H1 (cell line): ENCODE data around the gene UPF1. TPM values are rescaled to one million over a fixed set of nuclear protein-coding genes. Genes with fewer than 3 reads are reported as not detected.
A peak's percentile ranks its signal among the peaks of the same experiment; 100 is the strongest.

Experiments used
- CTCF ChIA-PET: fragments of 300-600 bp; sonication (Branson Sonifier 250); formaldehyde crosslinking; loops from one replicate; lab custom pipeline; 2021; ENCODE audit not compliant: partially characterized antibody; lab: Charles Lee
- POLR2A ChIA-PET: fragments of 300-600 bp; sonication (Branson Sonifier 250); formaldehyde crosslinking; loops from one replicate; lab custom pipeline; 2021; ENCODE audit warnings: inconsistent platforms; ENCODE audit not compliant: partially characterized antibody; lab: Charles Lee
- DNase-seq, 2 experiments: peaks; one replicate each; pipeline versions ENCODE4 v3.0.0 to v3.0.0-alpha.2; 2010 to 2022; ENCODE audit warnings: low spot score in 2 of 2, low read depth in 1 of 2, mixed read lengths in 1 of 2
- FAIRE-seq: peaks from 2 replicates; lab custom pipeline; 2011; peaks lifted over from hg19 to GRCh38; lab: Jason Lieb, UNC
- H2AFZ ChIP-seq: 2 replicates; pipeline ENCODE4 v1.8.1; 2012; ENCODE audit warnings: low read length, inconsistent platforms
- H2AK5ac ChIP-seq: 2 replicates; pipeline ENCODE4 v1.6.1; 2013; ENCODE audit warnings: low read depth, low read length
- H2BK120ac ChIP-seq: replicated peaks from 2 replicates; pipeline ENCODE3; 2013; ENCODE audit warnings: low read depth, low read length, inconsistent platforms
- H2BK12ac ChIP-seq: 2 replicates; pipeline ENCODE4 v1.6.1; 2013; ENCODE audit warnings: low read depth, low read length
- H2BK15ac ChIP-seq: 2 replicates; pipeline ENCODE4 v1.6.1; 2013; ENCODE audit warnings: low read length
- H2BK20ac ChIP-seq: 2 replicates; pipeline ENCODE4 v1.6.1; 2013; ENCODE audit warnings: low read length
- H2BK5ac ChIP-seq: 2 replicates; pipeline ENCODE4 v1.6.1; 2013; ENCODE audit warnings: low read depth, low read length
- H3K14ac ChIP-seq: 2 replicates; pipeline ENCODE4 v1.6.1; 2013; ENCODE audit warnings: inconsistent platforms; ENCODE audit not compliant: insufficient read length
- H3K18ac ChIP-seq: 2 replicates; pipeline ENCODE4 v1.6.1; 2013; ENCODE audit warnings: low read length; ENCODE audit errors: extremely low read depth
- H3K23ac ChIP-seq: 2 replicates; pipeline ENCODE4 v1.6.1; 2013; ENCODE audit warnings: inconsistent platforms; ENCODE audit not compliant: insufficient read length
- H3K23me2 ChIP-seq: 2 replicates; pipeline ENCODE4 v1.6.1; 2013; ENCODE audit warnings: low read depth, low read length
- H3K27ac ChIP-seq: 2 replicates; pipeline ENCODE4 v1.6.1; 2011; ENCODE audit warnings: low read depth, low read length, inconsistent platforms
- H3K27me3 ChIP-seq, 4 experiments: replicated peaks in 1 of 4; 1 replicate in 1 of 4; 2 replicates in 3 of 4; pipeline versions ENCODE4 v1.6.1 to v1.8.1; 2011 to 2013; ENCODE audit warnings: low read length in 3 of 4, mild to moderate bottlenecking in 3 of 4, inconsistent platforms in 2 of 4, mixed read lengths in 2 of 4, moderate library complexity in 1 of 4; ENCODE audit not compliant: control insufficient read depth in 3 of 4, insufficient read depth in 3 of 4; ENCODE audit errors: extremely low read depth in 1 of 4
- H3K36me3 ChIP-seq, 4 experiments: 2 replicates each; pipeline versions ENCODE4 v1.6.1 to v1.8.1; 2011 to 2013; ENCODE audit warnings: mild to moderate bottlenecking in 4 of 4, low read length in 3 of 4, moderate library complexity in 2 of 4, control low read depth in 1 of 4, inconsistent platforms in 1 of 4; ENCODE audit not compliant: insufficient read depth in 4 of 4, control insufficient read depth in 2 of 4
- H3K4ac ChIP-seq: replicated peaks from 2 replicates; pipeline ENCODE3; 2013; ENCODE audit warnings: low read length, low read depth, mixed read lengths, inconsistent platforms; ENCODE audit not compliant: insufficient read length
- H3K4me1 ChIP-seq, 4 experiments: replicated peaks in 1 of 4; 1 replicate in 1 of 4; 2 replicates in 3 of 4; pipeline versions ENCODE4 v1.6.1 to v1.8.1; 2011 to 2013; ENCODE audit warnings: low read length in 3 of 4, inconsistent platforms in 2 of 4, mixed read lengths in 1 of 4; ENCODE audit not compliant: insufficient read depth in 4 of 4, control insufficient read depth in 3 of 4
- H3K4me2 ChIP-seq, 2 experiments: 2 replicates each; pipeline versions ENCODE4 v1.6.1 to v1.8.1; 2011 to 2013; ENCODE audit warnings: low read depth in 2 of 2, low read length in 2 of 2, control low read depth in 1 of 2, inconsistent platforms in 1 of 2, mild to moderate bottlenecking in 1 of 2; ENCODE audit not compliant: insufficient read depth in 1 of 2
- H3K4me3 ChIP-seq, 4 experiments: fragments of 200-600, 300-600 bp in 1 of 4; sonication (generic), shearing (Covaris generic), sonication (Bioruptor Twin) in 1 of 4; 2 replicates each; pipeline versions ENCODE4 v1.5.1 to v1.8.1; 2011 to 2016; ENCODE audit warnings: low read length in 4 of 4, low read depth in 3 of 4, control low read depth in 2 of 4, inconsistent platforms in 2 of 4, mild to moderate bottlenecking in 2 of 4, mixed read lengths in 1 of 4, moderate library complexity in 1 of 4; ENCODE audit not compliant: insufficient read depth in 2 of 4; ENCODE audit errors: extremely low read depth in 1 of 4
- H3K56ac ChIP-seq: replicated peaks from 2 replicates; pipeline ENCODE3; 2013; ENCODE audit warnings: low read depth, mild to moderate bottlenecking, mixed read lengths, low read length, inconsistent platforms; ENCODE audit not compliant: insufficient read length
- H3K79me1 ChIP-seq: 2 replicates; pipeline ENCODE4 v1.6.1; 2013; ENCODE audit warnings: low read depth, low read length, control low read depth
- H3K79me2 ChIP-seq, 2 experiments: 2 replicates each; pipeline versions ENCODE4 v1.6.1 to v1.8.1; 2012 to 2013; ENCODE audit warnings: low read length in 2 of 2, mild to moderate bottlenecking in 2 of 2, inconsistent platforms in 1 of 2; ENCODE audit not compliant: insufficient read depth in 2 of 2, control insufficient read depth in 1 of 2
- H3K9ac ChIP-seq, 4 experiments: replicated peaks in 1 of 4; 1 replicate in 1 of 4; 2 replicates in 3 of 4; pipeline versions ENCODE4 v1.6.1 to v1.8.1; 2011 to 2013; ENCODE audit warnings: low read depth in 3 of 4, low read length in 3 of 4, control low read depth in 2 of 4, mild to moderate bottlenecking in 2 of 4, moderate library complexity in 2 of 4, inconsistent platforms in 1 of 4; ENCODE audit errors: extremely low read depth in 1 of 4
- H3K9me3 ChIP-seq, 2 experiments: 2 replicates each; pipeline versions ENCODE4 v1.6.1 to v1.8.1; 2012 to 2013; ENCODE audit warnings: mild to moderate bottlenecking in 2 of 2, moderate library complexity in 2 of 2, control low read depth in 1 of 2, inconsistent platforms in 1 of 2, low read depth in 1 of 2, low read length in 1 of 2, mixed read lengths in 1 of 2; ENCODE audit not compliant: insufficient read depth in 2 of 2
- H4K20me1 ChIP-seq, 2 experiments: replicated peaks in 1 of 2; 2 replicates each; pipeline versions ENCODE3 to v1.8.1; 2011 to 2013; ENCODE audit warnings: inconsistent platforms in 2 of 2, low read length in 2 of 2, mild to moderate bottlenecking in 1 of 2; ENCODE audit not compliant: insufficient read depth in 2 of 2, control insufficient read depth in 1 of 2
- H4K5ac ChIP-seq: 2 replicates; pipeline ENCODE4 v1.6.1; 2013; ENCODE audit warnings: low read length, low read depth, mixed read lengths, inconsistent platforms; ENCODE audit not compliant: insufficient read length
- H4K8ac ChIP-seq: 2 replicates; pipeline ENCODE4 v1.8.0; 2013; ENCODE audit warnings: mild to moderate bottlenecking, moderate library complexity, low read length, inconsistent platforms; ENCODE audit not compliant: insufficient read depth; ENCODE audit errors: extremely low read depth
- H4K91ac ChIP-seq: replicated peaks from 2 replicates; pipeline ENCODE3; 2013; ENCODE audit warnings: low read length, mixed read lengths, inconsistent platforms; ENCODE audit not compliant: insufficient read length
- TBP ChIP-seq: IDR thresholded peaks from 2 replicates; pipeline ENCODE4 v1.6.1; 2011; ENCODE audit warnings: low read depth, low read length, improper control_type of control experiment
- WGBS, 2 experiments: shearing (Covaris generic) in 1 of 2; methylation state at CpG; one replicate each; pipeline versions ENCODE4 v1.1.6 to v1.1.7; 2013 to 2015; ENCODE audit warnings: low lambda C conversion rate in 2 of 2, mixed read lengths in 2 of 2, inconsistent platforms in 1 of 2, low coverage in 1 of 2, missing lambda C conversion rate in 1 of 2; ENCODE audit not compliant: insufficient replicate concordance in 2 of 2, insufficient coverage in 1 of 2, insufficient read length in 1 of 2; ENCODE audit errors: extremely low coverage in 1 of 2, missing lambda C conversion rate in 1 of 2; 5-methylcytosine and 5-hydroxymethylcytosine counted together
- polyA plus RNA-seq, 7 experiments: library from polyadenylated mRNA; depleted of rRNA in 3 of 7; stranded (reverse) in 5 of 7; unstranded in 2 of 7; fragments of >200 nt in 5 of 7; fragments of 200-250 nt in 2 of 7; gene quantifications; 1 replicate in 5 of 7; 2 replicates in 1 of 7; 4 replicates in 1 of 7; pipeline versions ENCODE4 v1.2.1 to v1.2.3, GENCODE V29; 2011 to 2013; ENCODE audit warnings: missing spikeins in 2 of 7, mixed read lengths in 2 of 7
- total RNA-seq: library from RNA; stranded (reverse); fragmentation: NEBNext Ultra II Directional; extraction: Animal tissue kit (Norgen Biotek cat#: 25700); gene quantifications from 2 replicates; pipeline ENCODE4 v1.2.1, GENCODE V29; 2021
- TF ChIP-seq, protein P1 (sequence below): IDR thresholded peaks from 2 replicates; pipeline ENCODE4 v1.6.1; 2012; ENCODE audit warnings: inconsistent platforms

UPF1 gene
- total and polyA plus RNA-seq, 2 of the 8 experiments (the other 6 are each of a cell fraction or from before 2014, with no cell fraction given) = 46.4 to 62.0 TPM

DNA sequence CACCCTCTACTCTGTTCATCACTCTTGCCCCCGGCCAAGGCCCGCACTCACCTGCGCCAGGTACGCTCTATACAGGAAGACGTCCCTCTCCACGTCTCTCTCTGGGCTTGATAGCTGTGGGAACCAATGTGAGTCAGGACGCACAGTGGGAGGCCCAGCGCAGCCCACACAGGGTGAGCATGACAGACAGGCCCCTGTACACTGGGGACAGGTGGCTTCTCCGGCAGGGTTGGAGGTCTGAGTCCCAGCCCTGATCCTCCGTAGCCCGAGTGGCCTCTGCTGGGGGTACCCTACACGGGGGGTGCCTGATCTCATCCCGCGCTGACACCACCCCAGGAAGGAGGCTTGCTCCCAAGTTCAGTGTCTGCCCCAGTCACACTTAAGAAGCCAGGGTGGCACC lies 81.2 kb downstream of the UPF1 start:
- H2BK120ac ChIP-seq = no peak overlapping the region
- no peaks in the 10 kb centered on the region for H3K4me1 ChIP-seq
- no peak overlapping the region for H2BK12ac ChIP-seq
- H3K23me2 ChIP-seq = no peaks in the 10 kb centered on the region
- H3K4me3 ChIP-seq = no peak overlapping the region
- no peak overlapping the region for H3K23ac ChIP-seq
- FAIRE-seq (no peak), DNase-seq (no peak)
- no peak overlapping the region for H3K9ac ChIP-seq
- H2AK5ac ChIP-seq = no peak overlapping the region
- H4K91ac ChIP-seq = no peak overlapping the region
- H2AFZ ChIP-seq = no peak overlapping the region
- H3K79me1 ChIP-seq = peaks cover 8% of the 10 kb centered on the region
- no peak overlapping the region for H3K18ac ChIP-seq
- H3K36me3 ChIP-seq = peaks cover 0 to 14% (median 2%) of the 10 kb centered on the region in 4 experiments; a peak in 3 of 8 replicates
- peaks cover 0 to 8% of the 10 kb centered on the region in 2 experiments; a peak in 2 of 4 replicates for H3K79me2 ChIP-seq
- CTCF ChIA-PET = interaction anchor here (0.7 to 2.5 kb wide), 4 partner anchors 12 to 415 kb away, joined by 3 to 11 read pairs (median 4); no protein-coding TSS in a partner anchor
- H4K20me1 ChIP-seq = peaks cover 6 to 18% of the 10 kb centered on the region in 2 experiments
- H3K9me3 ChIP-seq = no peaks in the 10 kb centered on the region
- no peak overlapping the region for H3K14ac ChIP-seq
- no peak overlapping the region for H2BK15ac ChIP-seq
- POLR2A ChIA-PET = interaction anchor here (0.6 to 1.7 kb wide), 8 partner anchors 9 to 23 kb away, joined by 3 to 5 read pairs (median 4); partner anchors contain the start of gene CERS1
- no peak overlapping the region for H3K4ac ChIP-seq
- no peak overlapping the region for H3K56ac ChIP-seq
- H3K4me2 ChIP-seq = no peak overlapping the region
- H4K8ac ChIP-seq = peak overlapping the region; percentile 51; the same call in 1 of the 2 replicates
- H4K5ac ChIP-seq = no peak overlapping the region
- H2BK20ac ChIP-seq = no peak overlapping the region
- no peak overlapping the region for H3K27ac ChIP-seq
- no peak overlapping the region for H2BK5ac ChIP-seq
- 95% methylated on average over 14 of the region's 14 CpGs; no CpG with 5 or more reads in 1 of the 2 experiments for WGBS, 2 experiments
- no peaks in the 10 kb centered on the region for H3K27me3 ChIP-seq
- TF ChIP-seq TBP = no peak
- TF ChIP-seq, protein P1, sequence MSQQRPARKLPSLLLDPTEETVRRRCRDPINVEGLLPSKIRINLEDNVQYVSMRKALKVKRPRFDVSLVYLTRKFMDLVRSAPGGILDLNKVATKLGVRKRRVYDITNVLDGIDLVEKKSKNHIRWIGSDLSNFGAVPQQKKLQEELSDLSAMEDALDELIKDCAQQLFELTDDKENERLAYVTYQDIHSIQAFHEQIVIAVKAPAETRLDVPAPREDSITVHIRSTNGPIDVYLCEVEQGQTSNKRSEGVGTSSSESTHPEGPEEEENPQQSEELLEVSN = no peak
